ENCODE measurements around the gene EDC3. TPM values are rescaled to one million over a fixed set of nuclear protein-coding genes. Genes with fewer than 3 reads are reported as not detected.
A peak's percentile ranks its signal among the peaks of the same experiment; 100 is the strongest.

The EDC3 gene
- total RNA-seq, 1 donor from 2014 or later = 49.5 TPM

DNA sequence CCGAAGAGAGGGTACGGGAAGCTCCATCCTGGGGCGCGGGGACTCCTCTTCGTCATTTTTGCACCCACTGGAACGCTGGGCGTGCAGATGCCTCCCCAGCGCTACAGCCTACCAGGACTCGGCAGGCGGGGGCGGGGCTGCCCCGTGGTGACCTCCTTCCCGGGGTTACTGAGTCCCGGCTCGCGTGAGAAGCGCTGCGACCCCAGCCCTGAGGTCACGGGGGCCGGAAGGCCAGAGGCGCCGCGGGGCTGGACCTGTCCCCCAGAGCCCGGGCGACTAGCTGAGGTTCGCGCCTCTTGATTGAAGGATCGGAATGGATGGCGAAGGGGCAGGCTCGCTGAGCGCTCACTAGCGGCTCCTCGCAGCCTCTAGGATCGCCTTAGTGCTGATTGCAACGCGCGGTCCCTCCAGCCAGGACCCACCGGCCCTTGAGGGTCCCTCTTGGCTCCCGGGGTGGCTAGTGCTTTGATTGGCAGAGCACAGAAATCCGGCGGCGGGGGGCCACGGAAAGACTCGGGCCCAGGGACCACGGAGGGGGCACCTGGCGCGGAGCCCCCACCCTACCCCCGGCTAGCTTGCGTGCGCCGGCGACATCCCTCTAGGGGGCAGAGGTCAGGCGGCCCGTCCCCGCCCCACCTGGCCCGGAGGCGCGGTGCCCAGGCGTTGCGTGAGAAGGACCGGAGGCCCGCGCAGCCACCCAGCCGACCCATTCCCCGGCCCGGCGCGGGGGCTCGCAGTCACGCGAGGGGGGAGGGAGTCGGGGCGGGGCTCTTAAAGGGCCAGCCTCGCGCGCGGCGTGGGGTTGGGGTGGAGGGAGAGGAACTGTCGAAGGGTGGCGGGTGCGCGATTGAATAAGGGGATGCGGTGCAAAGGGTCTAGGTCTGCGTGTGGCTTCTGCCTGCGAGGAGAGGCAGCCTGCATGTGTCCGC, 30.3 kb upstream of the EDC3 start:
- ATAC-seq (ENCODE audit: low read depth) (peak; percentile 66), DNase-seq (peak; percentile 50)
- CTCF ChIA-PET = interaction anchor here (1.8 kb wide), 1 partner anchor 43 kb away, joined by 4 read pairs; no protein-coding TSS in a partner anchor
- no peak for TF ChIP-seq CTCF (IDR thresholded peaks at IDR 0.05)
- POLR2A ChIA-PET = interaction anchor here (0.6 to 1.5 kb wide), 4 partner anchors 51 to 725 kb away, joined by 3 to 6 read pairs (median 4); no protein-coding TSS in a partner anchor
- no peaks in the 10 kb centered on the region for H3K9me3 Mint-ChIP-seq
- no peaks in the 10 kb centered on the region for H3K36me3 Mint-ChIP-seq (ENCODE audit: low read depth)
- H3K4me3 Mint-ChIP-seq = peak overlapping the region; percentile 73
- peaks cover 11% of the 10 kb centered on the region for H3K4me1 Mint-ChIP-seq
- intact Hi-C loops (cut with micrococcal nuclease) = loop anchor here (2.0 kb wide), 1 partner anchor 29 kb away; the partner anchor contains the start of gene EDC3
- no peak overlapping the region for H3K27ac Mint-ChIP-seq
- H3K27me3 Mint-ChIP-seq = peaks cover 54% of the 10 kb centered on the region

DNA sequence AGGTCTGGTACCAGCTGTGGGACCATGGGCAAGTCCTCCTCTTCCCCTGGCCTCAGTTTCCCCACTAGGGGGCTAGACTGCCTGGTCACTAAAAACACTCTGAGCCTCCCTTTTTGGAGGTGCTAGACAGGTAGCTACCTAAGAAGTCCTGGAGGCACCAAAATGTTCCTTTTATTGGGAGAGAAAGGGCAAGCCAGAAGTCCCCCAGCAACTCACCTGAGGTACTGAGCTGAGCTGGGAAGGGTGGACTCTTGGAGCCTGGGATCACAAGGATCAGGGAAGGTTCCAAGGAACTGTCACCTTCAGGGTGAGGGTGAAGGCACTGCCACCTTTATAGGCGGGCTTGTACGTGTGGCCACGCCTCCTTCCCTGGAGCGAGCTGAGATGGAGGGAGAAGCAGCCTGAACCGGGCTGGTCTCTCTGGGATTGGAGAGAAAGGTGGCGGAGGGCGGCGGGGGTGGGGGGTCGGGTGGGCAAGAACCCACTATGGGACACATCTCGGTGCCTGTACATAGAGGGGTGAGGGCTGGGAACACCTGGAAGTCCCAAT, 29.5 kb upstream of the EDC3 start, which contains the start of gene CYP1A1:
Gene CYP1A1, minus strand, starts transcription at position 304 of the 550 bp plus-strand sequence. CDS start 2,431 bp downstream, outside the sequence.
- H3K36me3 Mint-ChIP-seq (ENCODE audit: low read depth) = no peaks in the 10 kb centered on the region
- ChIA-PET CTCF (interaction anchor here (1.8 kb wide), 1 partner anchor 43 kb away, joined by 4 read pairs; no protein-coding TSS in a partner anchor), POLR2A (interaction anchor here (0.6 to 1.5 kb wide), 5 partner anchors 52 to 726 kb away, joined by 3 to 6 read pairs (median 3); no protein-coding TSS in a partner anchor)
- DNase-seq (no peak), ATAC-seq (ENCODE audit: low read depth) (no peak)
- no peaks in the 10 kb centered on the region for H3K9me3 Mint-ChIP-seq
- H3K27ac Mint-ChIP-seq = no peak within 1 kb of the TSS
- H3K27me3 Mint-ChIP-seq = peaks cover 46% of the 10 kb centered on the region
- peak within 1 kb of the TSS; percentile 73 for H3K4me3 Mint-ChIP-seq
- TF ChIP-seq CTCF (IDR thresholded peaks at IDR 0.05) = no peak
- H3K4me1 Mint-ChIP-seq = peaks cover 11% of the 10 kb centered on the region
- intact Hi-C loops (cut with micrococcal nuclease) = loop anchor here (2.0 kb wide), 1 partner anchor 28 kb away; the partner anchor contains the start of gene EDC3

DNA sequence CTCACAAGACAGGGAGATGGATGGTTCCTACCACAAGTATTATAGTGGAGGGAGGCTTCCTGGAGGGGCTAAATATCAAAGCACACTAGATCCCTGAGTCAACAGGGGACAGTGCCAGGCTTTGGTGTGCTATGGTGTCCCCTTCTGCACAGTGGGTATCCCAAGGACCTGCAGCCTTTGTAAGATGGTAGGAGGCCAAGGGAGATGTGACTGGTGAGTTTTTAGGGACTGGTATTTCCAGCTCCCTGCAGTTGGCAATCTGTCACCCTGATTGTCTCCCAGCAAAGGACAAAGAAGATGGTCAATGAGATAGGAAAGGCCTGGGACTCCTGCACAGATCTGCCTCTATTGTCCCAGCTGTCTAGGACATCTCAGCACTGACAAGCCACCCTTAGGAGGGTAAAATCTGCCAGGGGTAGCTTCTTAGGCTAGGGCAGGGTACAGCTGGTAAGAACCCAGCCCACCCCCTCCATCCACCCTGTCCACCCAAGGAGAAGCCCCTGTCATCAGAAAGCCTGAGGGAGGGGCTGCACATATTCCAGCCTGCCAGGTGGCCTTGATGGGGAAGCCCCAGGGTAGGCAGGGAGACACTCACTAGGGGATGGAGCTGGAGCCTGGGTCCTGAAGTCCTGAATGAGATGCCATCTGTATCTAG, 28.9 kb upstream of the EDC3 start:
- POLR2A ChIA-PET = interaction anchor here (0.6 to 1.5 kb wide), 3 partner anchors 52 to 145 kb away, joined by 3 read pairs; no protein-coding TSS in a partner anchor
- Mint-ChIP-seq H3K4me1 (peaks cover 11% of the 10 kb centered on the region), H3K36me3 (ENCODE audit: low read depth) (no peaks in the 10 kb centered on the region), H3K27me3 (peaks cover 40% of the 10 kb centered on the region), H3K4me3 (peak overlapping the region; percentile 73), H3K9me3 (no peaks in the 10 kb centered on the region), H3K27ac (no peak overlapping the region)
- CTCF ChIA-PET = no interaction called here
- TF ChIP-seq CTCF (IDR thresholded peaks at IDR 0.05) = no peak
- ATAC-seq (ENCODE audit: low read depth) (no peak), DNase-seq (no peak)
- intact Hi-C loops (cut with micrococcal nuclease) = loop anchor here (2.0 kb wide), 1 partner anchor 28 kb away; the partner anchor contains the start of gene EDC3

GRCh38 chr15:74723754-74724334, 28.0 kb upstream of the EDC3 start:
- Mint-ChIP-seq H3K4me3 (no peak overlapping the region), H3K4me1 (peaks cover 11% of the 10 kb centered on the region), H3K27ac (no peak overlapping the region), H3K36me3 (ENCODE audit: low read depth) (no peaks in the 10 kb centered on the region), H3K9me3 (no peaks in the 10 kb centered on the region), H3K27me3 (peaks cover 39% of the 10 kb centered on the region)
- no peak for TF ChIP-seq CTCF (IDR thresholded peaks at IDR 0.05)
- intact Hi-C loops (cut with micrococcal nuclease) = loop anchor here (2.0 kb wide), 1 partner anchor 27 kb away; the partner anchor contains the start of gene EDC3
- ATAC-seq (ENCODE audit: low read depth) (peak; percentile 41), DNase-seq (no peak)
- CTCF ChIA-PET = no interaction called here
- POLR2A ChIA-PET = no interaction called here
